GOT3 (cell line): ENCODE results near the gene H6PD.

Source experiments
- DNase-seq: peaks from one replicate; lab custom pipeline; 2025; ENCODE audit warnings: mixed read lengths; lab: John Stamatoyannopoulos, UW

The H6PD gene

GRCh38 chr1:9278585-9279153 lies 44.1 kb downstream of the H6PD start:
- no peak for DNase-seq

- DNase-seq = no peak
Observed at GRCh38 chr1:9279172-9279840, 44.7 kb downstream of the H6PD start.

- peak; percentile 54 for DNase-seq
Observed at GRCh38 chr1:9280015-9280860, 45.7 kb downstream of the H6PD start.

GRCh38 chr1:9281071-9281827 lies 46.7 kb downstream of the H6PD start:
- no peak for DNase-seq

GRCh38 chr1:9281908-9282695 lies 47.5 kb downstream of the H6PD start:
- DNase-seq = no peak

GRCh38 chr1:9282696-9282955 lies 48.1 kb downstream of the H6PD start:
- DNase-seq = no peak

GRCh38 chr1:9284061-9284460 lies 49.5 kb downstream of the H6PD start:
- DNase-seq = no peak

GRCh38 chr1:9286556-9286955 lies 52.0 kb downstream of the H6PD start:
- DNase-seq = no peak

- DNase-seq = no peak
Observed at GRCh38 chr1:9289090-9289534, 54.5 kb downstream of the H6PD start.

GRCh38 chr1:9289711-9290485 lies 55.3 kb downstream of the H6PD start:
- no peak for DNase-seq

GRCh38 chr1:9291914-9292360 lies 57.4 kb downstream of the H6PD start:
- DNase-seq = no peak

- no peak for DNase-seq
Observed at GRCh38 chr1:9292361-9293240, 58.0 kb downstream of the H6PD start, which contains the start of gene SPSB1. TSS of gene SPSB1 (plus strand) at chr1:9292894. CDS start at chr1:9355892, 62,998 bp downstream.

- no peak for DNase-seq
Observed at GRCh38 chr1:9293241-9293532, 58.6 kb downstream of the H6PD start.

GRCh38 chr1:9293533-9294404 lies 59.2 kb downstream of the H6PD start:
- DNase-seq = no peak

GRCh38 chr1:9294405-9294773 lies 59.8 kb downstream of the H6PD start:
- no peak for DNase-seq

- no peak for DNase-seq
Observed at GRCh38 chr1:9294910-9295636, 60.5 kb downstream of the H6PD start.

GRCh38 chr1:9295884-9296283 lies 61.3 kb downstream of the H6PD start:
- DNase-seq = no peak

GRCh38 chr1:9296850-9297249 lies 62.3 kb downstream of the H6PD start:
- no peak for DNase-seq
